NOMO-1 (cell line): ENCODE data around the gene PGF.
"Not testable (repeated sequence)": the region's sequence is repeated elsewhere in the genome, so short reads cannot be mapped to it uniquely, and the experiment has no call there.

Source experiments
- DNase-seq, 2 experiments: peaks; one replicate each; lab custom pipeline; 2025; ENCODE audit not compliant: unreplicated experiment in 2 of 2; lab: John Stamatoyannopoulos, UW

The PGF gene

DNA sequence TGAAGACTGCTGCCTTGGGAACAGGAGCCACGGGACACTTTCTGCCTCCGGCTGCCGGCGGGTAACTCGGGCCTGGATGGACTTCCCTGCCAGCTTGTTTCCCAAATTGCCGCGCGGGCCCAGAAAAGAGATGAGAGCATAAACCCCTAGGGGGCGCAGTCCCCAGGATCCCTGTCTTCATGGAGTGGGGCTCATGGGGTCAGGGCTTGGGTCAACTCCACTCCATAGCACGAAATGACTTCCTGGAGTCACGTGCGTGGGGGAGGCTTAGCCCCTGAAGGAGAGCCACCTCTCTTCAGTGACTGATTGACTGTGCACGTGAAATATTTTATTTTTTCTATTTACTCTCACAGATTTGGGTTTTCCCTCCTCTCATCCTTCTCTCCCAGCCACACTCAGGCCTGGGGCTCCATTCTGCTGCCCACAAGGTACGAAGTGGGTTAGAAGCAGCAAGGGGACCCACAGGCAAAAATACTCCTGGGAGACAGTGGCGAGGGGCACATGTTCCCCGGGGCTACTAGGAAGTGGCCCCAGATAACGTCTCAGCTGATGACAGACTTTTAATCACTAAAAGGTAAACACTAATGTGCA is 10.0 kb downstream of the PGF start:
- DNase-seq: peak in 1 of 2 experiments; percentile 14

DNA sequence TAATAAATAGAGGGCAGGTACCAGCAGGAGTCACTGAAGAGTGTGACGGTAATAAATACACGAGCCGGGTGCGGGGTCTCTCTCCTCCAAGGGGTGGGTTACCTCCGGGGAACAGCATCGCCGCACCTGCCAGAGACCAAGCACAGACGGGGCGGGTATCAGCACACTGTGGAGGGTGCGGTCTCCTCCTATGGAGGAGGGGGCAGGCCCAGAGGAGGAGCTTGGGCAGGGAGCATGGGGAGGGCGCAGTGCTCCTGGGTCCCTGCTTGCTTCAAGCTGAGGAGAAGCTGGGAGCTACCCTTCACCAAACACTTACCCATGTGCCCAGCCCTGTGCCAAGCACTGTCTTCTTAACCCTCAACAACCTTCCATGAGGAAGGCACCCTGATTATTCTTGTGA is 12.8 kb downstream of the PGF start:
- DNase-seq: no peak

DNA sequence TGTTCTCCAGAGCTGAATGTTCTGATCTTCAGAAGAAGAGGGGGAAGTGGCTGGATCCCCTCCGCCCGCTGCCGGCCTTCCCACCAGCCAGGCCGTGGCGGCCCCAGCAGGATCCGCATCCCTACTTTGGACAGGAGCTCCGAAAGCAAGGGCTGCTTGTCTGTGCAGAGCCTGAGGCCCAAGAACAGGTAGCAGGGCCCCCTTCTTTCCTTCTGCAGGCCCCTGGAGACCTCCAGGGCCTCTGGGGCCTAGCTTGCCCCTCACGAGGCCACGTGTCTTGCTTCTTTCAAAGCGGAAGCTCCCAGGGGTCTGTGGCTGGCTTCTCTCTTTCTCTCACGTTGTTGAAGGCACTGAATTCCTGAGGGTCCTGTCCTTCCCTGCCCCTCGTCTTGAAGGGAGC is 13.2 kb downstream of the PGF start:
- DNase-seq: no peak

DNA sequence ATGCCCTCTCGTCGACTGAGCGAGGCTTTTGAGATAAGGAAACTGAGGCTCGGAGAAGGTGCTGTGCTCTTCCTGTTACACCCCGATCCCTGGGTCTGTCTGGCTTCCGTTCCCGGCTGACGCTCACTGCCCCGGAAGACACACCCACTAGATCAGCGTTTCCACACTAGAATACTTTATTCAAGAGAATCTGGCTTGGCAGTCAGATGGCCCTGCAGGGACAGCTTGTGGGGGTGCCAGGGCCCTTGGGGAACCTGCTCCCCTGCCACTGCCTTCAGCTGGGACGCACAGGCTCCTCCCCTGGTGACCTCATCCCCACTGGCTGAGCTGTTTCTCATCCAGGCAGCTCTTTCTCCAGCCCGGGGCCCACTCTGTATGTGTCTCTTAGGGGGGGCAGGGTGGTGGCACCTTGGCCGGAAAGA is 13.7 kb downstream of the PGF start:
- DNase-seq: peak in 1 of 2 experiments; percentile 22

DNA sequence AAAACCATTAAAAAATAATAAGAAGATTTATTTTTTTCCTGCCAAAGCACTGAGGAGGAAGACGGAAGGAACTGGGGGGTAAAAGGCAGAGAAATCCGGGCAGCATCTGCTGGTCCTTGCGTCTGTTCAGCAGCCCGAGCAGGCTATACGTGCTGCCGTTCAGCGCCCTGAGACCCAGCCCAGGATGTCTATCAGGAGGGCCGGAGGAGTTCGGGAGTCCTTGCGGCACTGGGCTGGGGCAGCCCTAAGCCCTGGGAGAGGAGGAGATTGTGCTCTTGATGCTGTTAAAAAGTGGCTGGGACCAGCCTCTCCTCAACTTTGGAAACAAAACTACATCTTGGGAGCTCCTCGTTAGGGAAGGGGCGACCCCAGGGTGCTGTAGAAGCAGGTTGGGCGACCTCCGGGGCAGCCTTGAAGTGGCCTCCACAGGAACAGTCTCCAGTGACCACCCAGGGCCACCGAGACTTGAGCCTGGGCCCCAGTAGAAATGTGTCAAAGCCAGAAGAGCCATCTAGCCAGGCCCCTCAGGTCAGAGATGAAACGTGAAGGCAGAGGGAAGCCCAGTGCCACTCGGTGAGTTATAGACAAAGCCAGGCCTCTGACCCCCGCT is 14.3 kb downstream of the PGF start:
- DNase-seq: no peak

DNA sequence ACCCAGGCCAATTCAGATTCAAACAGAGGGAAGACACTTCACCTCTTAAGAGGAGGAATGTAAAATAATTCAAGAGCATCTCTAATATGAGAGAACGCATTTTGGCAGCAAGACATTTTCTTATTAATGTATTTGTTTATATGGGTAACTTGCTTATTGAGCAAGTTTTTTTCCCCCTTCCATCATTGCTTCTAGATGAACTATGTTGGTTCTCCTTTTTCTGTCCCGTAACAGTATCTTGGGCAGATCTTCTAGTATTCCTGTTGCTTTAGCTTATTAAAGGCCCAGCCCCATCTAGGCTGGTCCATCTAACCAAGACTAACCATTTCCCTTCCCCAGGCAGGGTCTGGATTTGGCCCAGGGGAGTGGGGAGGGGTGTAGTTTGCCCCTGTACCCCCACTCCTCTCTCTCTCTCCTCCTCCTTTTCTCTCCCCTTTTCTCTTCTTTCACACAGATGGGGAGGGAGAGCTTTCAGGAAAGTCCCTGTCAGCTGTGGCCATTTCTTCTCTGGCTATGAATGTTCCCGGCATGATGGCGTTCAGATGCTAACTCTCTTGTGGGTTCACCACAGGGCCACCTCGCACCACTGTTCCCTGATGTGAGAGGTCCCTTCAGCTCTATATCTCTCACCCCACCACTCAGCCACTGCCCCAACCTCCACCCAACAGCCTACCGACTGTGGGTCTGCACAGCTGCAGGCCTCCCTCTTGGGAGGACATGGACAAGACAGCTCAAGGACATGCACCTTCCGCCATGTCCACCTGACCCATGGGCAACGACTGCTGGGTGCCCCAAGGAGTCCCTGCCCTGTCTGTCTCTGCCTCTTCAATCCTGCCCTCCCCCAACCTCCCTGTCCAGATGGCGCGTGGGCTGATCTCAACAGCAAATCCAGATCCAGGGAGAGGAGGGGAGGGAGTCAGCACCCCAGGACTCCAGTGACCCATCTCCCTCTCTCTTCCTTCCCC is 16.6 kb downstream of the PGF start:
- peak in 1 of 2 experiments; percentile 14 for DNase-seq

DNA sequence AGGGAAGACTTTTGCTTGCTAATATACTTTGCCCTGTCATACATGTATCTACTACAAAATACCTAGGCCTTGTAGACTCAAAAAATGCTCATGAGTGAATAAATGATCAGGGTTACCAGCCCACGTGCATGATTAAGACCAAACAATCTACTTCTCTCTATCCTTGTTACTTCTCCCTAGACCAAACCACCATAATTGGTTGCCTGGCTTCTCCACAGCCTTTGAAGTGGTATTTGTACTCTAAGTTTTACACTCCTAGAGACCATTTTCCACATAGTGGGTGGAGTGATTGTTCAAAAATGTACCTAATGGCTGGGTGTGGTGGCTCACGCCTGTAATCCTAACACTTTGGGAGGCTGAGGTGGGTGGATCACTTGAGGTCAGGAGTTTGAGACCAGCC is 18.2 kb downstream of the PGF start:
- DNase-seq: no peak

DNA sequence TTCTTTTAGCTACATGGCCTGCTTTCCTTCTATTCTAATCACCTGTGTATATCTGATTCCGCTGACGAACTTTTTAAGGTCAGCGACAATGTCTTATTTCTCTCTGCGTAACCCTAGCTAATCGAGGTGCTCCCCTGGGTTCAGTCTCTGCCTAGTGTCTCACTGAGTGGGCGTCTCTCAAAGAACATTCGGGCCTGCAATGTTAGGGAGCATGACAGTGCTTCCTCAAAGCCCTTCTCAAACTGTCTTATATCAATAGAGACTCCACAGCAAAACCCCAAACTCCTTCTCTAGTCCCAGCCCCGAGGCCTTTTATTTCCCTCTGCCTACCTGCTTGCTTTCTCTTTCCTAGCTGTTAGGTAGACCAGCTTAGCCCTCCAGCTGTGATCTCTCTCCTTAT is 18.7 kb downstream of the PGF start:
- DNase-seq: no peak

DNA sequence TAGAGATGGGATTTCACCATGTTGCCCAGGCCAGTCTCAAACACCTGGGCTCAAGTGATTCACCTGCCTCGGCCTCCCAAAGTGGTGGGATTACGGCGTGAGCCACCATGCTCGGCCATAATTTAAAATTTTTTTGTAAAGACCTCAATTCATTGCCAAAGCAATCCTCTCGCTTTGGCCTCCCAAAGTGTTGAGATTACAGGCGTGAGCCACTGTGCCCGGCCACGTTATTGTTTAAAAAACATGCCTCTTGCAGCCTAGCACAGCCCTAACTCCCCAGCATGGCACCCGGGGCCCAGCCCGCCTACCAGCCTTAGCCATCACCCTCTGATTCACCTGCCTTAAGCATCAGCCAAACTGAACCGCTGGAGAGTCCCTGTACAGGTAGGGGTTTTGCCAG is 19.2 kb downstream of the PGF start:
- no peak for DNase-seq

DNA sequence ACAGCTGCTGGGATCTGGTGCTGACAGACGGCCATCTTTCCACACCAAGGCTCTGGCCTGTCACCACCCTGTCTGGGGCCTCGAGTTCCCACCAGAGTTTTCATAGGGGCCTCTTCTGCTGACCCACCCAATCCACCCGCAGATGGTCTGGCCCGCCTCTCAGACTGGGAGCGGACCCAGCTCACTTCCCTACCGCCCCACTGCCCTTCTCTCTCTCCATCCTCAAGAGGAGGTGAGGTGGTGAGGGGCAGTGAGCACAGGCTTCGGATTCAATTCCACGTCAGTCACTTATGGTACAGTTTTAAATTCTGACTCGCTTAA is 20.1 kb downstream of the PGF start:
- DNase-seq: no peak

DNA sequence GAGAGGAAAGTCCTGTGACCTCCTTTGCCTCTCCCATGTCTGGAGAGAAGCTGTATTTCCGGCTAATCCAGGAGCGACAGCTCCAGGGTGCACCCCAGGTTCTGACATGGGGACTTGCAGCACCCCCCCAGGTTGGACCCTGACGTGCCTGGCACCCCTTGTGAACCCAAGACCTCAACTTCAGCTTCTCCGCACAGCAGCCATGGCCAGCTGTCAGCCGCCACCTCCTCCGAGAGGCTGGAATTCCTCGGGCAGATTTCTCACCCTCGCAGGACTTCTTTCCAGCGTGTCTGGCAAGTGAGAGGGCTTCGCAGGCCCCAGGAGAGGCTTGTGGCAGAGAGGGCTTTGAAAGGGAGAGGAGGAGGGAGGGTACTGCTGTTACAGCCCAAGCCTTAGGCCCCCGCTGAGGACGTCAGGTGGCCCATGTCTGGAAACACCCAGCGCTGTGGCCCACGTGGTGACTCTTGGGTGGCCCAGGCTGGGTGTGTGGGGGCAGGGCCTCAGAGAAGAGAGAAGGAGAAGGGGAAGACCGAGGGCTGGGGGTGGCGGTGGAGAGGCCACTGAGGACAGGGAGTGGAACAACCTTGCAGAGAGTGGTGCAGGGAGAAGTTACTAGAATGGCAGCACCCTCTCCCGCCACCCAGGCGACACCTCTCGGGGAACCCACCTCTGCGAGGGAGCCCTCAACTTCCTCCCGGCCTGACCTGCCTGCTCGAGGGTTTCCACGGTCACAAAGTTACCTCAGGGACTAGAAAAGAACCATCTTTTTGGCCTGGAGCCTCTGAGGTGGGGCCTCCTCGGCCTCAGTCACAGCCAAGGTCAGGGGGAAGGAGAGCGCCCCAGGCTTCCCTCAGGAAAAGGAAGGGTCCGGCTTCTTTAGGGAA is 20.7 kb downstream of the PGF start:
- no peak for DNase-seq

DNA sequence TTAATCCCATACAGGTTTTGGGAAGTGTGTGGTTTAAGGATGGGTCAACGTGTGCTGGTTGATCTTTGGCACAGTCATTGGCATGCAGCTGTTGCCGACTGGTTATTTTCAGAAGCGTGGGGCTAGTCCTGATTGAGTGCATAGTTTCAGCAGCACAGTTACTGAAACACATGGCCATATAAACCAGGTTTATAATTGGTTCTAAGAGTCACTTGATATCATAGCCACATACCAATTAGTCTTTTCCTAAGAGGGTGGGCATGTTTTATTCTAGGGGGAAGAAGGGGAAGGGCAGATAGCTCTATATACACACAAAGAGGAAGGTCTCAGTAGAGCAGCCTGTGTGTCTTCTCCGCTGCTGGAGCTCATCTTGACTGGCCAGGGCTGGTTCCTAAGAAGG is 21.4 kb downstream of the PGF start:
- no peak for DNase-seq

DNA sequence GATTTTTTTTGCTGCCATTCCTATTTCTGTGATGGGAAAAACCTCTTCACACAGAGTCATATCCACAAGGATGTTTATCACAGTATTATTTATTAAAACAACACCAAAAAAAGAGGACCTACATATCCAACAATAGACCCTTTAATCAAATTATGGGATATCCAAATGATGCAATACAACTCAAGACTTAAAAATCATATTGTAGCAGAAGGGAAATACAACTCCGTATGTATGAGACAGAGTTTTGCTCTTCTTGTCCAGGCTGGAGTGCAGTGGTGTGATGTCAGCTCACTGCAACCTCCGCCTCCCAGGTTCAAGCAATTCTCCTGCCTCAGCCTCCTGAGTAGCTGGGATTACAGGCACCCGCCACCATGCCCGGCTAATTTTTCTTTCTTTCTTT is 22.5 kb downstream of the PGF start:
- not testable (repeated sequence) for DNase-seq

DNA sequence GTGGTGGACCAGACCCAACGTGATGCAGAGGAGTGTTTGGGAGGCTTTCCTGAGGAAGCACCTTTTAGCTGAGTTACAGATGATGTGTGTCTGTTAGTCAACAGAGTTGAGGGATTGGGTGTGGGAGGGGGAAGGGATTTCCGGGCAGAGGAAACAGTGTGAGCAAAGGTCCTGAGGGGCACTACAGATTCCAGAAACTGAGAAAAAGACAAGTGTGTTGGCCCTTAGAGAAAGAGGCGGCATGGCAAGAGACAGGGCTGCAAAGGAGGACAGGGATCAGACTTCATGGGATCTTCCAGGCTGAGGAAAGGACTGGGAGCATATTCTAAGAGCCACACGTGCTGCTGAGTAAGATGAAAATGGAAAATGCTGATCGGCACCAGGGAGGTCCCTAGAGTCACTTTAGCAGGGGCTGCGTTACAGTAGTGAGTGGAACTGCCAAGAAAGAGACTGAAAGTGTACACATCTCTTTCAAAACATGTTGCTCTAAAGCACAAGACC is 22.9 kb downstream of the PGF start:
- DNase-seq: no peak

DNA sequence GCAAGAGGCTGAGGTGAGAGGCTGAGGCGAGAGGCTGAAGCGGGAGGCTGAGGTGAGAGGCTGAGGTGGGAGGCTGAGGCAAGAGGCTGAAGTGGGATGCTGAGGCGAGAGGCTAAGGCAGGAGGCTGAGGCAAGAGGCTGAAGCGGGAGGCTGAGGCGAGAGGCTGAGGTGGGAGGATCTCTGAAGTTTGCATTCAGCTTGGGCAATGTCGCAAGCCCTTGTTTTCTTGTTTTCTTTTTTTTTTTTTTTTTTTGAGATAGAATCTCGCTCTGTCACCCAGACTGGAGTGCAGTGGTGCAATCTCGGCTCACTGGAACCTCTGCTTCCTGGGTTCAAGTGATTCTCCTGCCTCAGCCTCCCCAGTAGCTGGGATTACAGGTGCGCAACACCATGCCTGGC is 23.7 kb downstream of the PGF start:
- not testable (repeated sequence) for DNase-seq

DNA sequence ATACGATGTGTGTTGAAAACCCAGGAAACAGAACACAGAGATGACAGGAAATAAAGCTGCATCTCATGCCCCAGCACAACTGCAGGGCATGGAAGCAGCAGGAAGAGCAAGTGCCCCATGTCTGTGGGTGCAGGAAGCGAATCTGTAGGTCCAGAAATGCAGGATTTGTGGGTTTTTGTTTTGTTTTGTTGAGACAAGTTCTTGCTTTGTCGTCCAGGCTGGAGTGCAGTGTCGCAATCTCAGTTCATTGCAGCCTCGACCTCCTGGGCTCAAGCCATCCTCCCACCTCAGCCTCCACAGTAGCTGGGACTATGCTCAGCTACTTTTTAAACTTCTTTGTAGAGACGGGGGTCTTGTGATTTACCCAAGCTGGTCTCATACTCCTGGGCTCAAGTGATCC is 26.2 kb downstream of the PGF start:
- no peak for DNase-seq

DNA sequence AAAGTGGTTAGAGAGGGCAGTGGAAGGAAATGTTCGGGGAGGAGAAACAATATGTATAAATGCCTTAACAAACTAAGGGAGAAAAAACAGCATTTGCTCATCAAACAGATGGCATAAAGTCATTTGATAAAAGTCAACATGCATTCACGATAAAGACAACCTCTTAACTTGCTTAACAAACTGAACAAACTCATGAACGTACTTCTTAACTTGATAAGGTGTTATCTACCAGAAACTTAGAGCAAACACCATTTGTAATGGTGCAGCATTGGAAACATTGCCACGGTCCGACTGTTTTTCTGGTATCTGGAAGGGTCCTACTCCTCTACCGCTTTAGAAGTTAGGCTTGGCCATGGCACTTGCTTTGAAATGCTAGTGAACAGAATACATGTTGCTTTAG is 28.2 kb downstream of the PGF start:
- DNase-seq: no peak

DNA sequence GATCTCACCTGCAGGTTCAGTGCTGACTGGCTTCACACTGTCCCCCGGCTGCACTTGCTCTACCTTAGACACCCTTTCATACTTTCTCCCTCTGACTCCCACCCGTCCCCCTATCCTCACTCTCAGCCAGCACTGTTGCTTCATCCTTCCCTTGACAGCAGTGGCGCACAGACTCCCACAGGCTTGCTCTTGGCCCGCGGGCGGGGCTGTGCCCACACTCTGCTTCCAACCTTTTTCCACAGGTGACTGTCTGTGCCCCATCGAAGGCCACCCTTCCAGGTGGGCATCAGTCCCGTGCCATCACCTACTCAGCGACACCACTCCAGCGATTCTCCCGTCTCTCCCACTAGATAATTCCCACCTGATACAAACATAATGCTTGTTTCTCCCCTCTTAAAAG is 31.3 kb downstream of the PGF start:
- no peak for DNase-seq

DNA sequence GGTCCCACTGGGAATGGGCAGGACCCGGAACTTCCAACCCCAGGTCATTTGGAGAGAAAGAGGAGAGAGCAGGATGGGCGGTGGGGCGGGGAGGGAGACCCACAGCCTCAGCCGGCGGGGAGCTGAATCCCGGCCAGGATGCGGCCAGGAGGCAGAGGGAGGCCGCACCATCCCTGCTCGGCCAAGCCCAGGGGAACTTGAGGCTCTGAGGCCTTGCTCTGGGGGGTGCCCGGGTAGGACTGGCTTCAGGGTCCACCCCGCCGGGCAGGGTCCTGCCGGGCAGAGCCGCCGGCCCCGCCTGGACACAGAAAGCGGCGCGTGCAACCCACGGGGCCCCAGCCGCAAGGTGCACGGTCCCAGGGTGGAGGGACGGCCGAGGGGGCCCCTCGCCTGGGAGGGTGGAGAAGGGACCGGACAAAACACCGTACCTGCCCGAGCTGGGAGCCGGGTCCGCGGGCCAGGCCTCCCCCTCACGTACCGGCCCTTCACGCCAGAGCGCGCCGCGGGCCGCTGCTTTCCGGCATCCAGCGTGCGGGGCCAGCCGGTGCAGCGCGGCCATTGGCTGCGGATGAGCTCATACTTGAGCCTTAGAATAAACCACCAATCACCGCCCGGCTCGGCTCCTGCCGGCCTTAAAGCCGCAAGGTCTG is 32.5 kb downstream of the PGF start, which contains the start of gene RPS6KL1:
RPS6KL1 (minus strand) TSS at position 509 of the 650 bp plus-strand sequence. CDS start 1,719 bp downstream, outside the sequence.
- DNase-seq: peak; percentile 79 to 83
